Transverse colon (tissue), 3 donors: Measurements from ENCODE around the gene DIPK1B.

ENCODE experiments used
- POLR2A ChIP-seq: fragments of 450-650 bp; IDR thresholded peaks from one replicate; pipeline ENCODE4 v1.6.1; 2016; ENCODE audit warnings: antibody characterized with exemption, mild to moderate bottlenecking, moderate library complexity
- TF ChIP-seq, protein P1 (sequence below), 5 experiments: fragments of 200-600 bp in 3 of 5; fragments of 450-650 bp in 2 of 5; sonication (generic) in 3 of 5; IDR thresholded peaks; 1 replicate in 2 of 5; 2 replicates in 3 of 5; pipeline ENCODE4 v1.5.1; 2016 to 2017; ENCODE audit warnings: antibody characterized with exemption in 5 of 5, inconsistent platforms in 3 of 5, mild to moderate bottlenecking in 2 of 5, moderate library complexity in 1 of 5

DNA sequence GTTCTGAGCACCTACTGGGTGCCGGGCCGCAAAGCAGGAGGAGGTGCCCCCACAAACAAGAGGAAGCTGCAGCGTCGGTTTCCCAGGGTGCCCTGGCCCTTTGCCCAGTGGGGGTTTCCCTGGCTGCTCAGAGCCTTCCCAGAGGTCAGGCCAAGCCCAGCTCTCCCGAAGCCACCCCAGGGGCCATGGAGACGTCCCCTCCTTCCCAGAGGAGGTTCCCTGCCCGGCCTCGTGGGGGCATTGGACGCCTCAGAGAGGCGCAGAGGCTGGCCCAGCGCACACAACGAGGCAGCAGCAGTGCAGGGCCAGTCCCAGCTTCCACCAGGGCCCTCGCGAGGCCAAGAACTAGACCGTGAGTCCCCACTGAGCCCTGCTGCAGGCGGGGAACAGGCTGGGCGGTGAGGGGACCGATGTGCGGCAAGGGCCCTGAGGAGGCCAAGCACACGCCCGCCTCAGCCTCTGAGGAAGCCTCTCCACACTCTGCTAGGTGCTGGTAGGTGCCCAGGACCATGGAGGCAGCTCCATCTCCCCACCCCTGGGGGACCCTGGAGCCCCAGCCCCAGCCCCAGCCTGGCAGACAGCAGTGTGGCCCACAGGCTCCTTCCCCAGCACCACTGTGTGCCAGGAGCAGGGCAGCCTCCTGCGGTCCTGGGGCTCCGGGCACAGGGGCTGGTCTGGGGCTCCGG lies 7.0 kb downstream of the DIPK1B start:
- TF ChIP-seq, protein P1, sequence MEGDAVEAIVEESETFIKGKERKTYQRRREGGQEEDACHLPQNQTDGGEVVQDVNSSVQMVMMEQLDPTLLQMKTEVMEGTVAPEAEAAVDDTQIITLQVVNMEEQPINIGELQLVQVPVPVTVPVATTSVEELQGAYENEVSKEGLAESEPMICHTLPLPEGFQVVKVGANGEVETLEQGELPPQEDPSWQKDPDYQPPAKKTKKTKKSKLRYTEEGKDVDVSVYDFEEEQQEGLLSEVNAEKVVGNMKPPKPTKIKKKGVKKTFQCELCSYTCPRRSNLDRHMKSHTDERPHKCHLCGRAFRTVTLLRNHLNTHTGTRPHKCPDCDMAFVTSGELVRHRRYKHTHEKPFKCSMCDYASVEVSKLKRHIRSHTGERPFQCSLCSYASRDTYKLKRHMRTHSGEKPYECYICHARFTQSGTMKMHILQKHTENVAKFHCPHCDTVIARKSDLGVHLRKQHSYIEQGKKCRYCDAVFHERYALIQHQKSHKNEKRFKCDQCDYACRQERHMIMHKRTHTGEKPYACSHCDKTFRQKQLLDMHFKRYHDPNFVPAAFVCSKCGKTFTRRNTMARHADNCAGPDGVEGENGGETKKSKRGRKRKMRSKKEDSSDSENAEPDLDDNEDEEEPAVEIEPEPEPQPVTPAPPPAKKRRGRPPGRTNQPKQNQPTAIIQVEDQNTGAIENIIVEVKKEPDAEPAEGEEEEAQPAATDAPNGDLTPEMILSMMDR (IDR thresholded peaks at IDR 0.05): no peak
- no peak for TF ChIP-seq POLR2A
